Measurements from ENCODE around the gene TEAD1.

TEAD1 gene

GRCh38 chr11:12927221-12927620 is 253.0 kb downstream of the TEAD1 start:
- no peak for DNase-seq (ENCODE audit: low read depth in 2 of 3, low spot score in 2 of 3)

- no peak for DNase-seq (ENCODE audit: low read depth in 2 of 3, low spot score in 2 of 3)
These were observed 253.7 kb downstream of the TEAD1 start for GRCh38 chr11:12927886-12928285.

GRCh38 chr11:12930850-12931249 is 256.6 kb downstream of the TEAD1 start:
- DNase-seq (ENCODE audit: low read depth in 2 of 3, low spot score in 2 of 3): no peak

- no peak for DNase-seq (ENCODE audit: low read depth in 2 of 3, low spot score in 2 of 3)
These were observed 258.3 kb downstream of the TEAD1 start for GRCh38 chr11:12932485-12932884.

- DNase-seq (ENCODE audit: low read depth in 2 of 3, low spot score in 2 of 3): no peak
These were observed 262.0 kb downstream of the TEAD1 start for GRCh38 chr11:12936200-12936599.

GRCh38 chr11:12938590-12939247 is 264.5 kb downstream of the TEAD1 start:
- no peak for DNase-seq (ENCODE audit: low read depth in 2 of 3, low spot score in 2 of 3)

- DNase-seq (ENCODE audit: low read depth in 2 of 3, low spot score in 2 of 3): no peak
These were observed 267.4 kb downstream of the TEAD1 start for GRCh38 chr11:12941671-12942070.

- no peak for DNase-seq (ENCODE audit: low read depth in 2 of 3, low spot score in 2 of 3)
These were observed 267.9 kb downstream of the TEAD1 start for GRCh38 chr11:12942157-12942556.

GRCh38 chr11:12943311-12943710 is 269.1 kb downstream of the TEAD1 start:
- no peak for DNase-seq (ENCODE audit: low read depth in 2 of 3, low spot score in 2 of 3)

- no peak for DNase-seq (ENCODE audit: low read depth in 2 of 3, low spot score in 2 of 3)
These were observed 270.7 kb downstream of the TEAD1 start for GRCh38 chr11:12944889-12945288.

GRCh38 chr11:12949453-12949852 is 275.2 kb downstream of the TEAD1 start:
- no peak for DNase-seq (ENCODE audit: low read depth in 2 of 3, low spot score in 2 of 3)

- DNase-seq (ENCODE audit: low read depth in 2 of 3, low spot score in 2 of 3): no peak
These were observed 276.4 kb downstream of the TEAD1 start for GRCh38 chr11:12950670-12951069.

GRCh38 chr11:12951376-12951775 is 277.2 kb downstream of the TEAD1 start:
- no peak for DNase-seq (ENCODE audit: low read depth in 2 of 3, low spot score in 2 of 3)

GRCh38 chr11:12952094-12952493 is 277.9 kb downstream of the TEAD1 start:
- DNase-seq (ENCODE audit: low read depth in 2 of 3, low spot score in 2 of 3): no peak

GRCh38 chr11:12958986-12959385 is 284.8 kb downstream of the TEAD1 start:
- no peak for DNase-seq (ENCODE audit: low read depth in 2 of 3, low spot score in 2 of 3)

GRCh38 chr11:12961615-12962014 is 287.4 kb downstream of the TEAD1 start:
- no peak for DNase-seq (ENCODE audit: low read depth in 2 of 3, low spot score in 2 of 3)

- DNase-seq (ENCODE audit: low read depth in 2 of 3, low spot score in 2 of 3): no peak
These were observed 288.1 kb downstream of the TEAD1 start for GRCh38 chr11:12962306-12962705.

- no peak for DNase-seq (ENCODE audit: low read depth in 2 of 3, low spot score in 2 of 3)
These were observed 288.8 kb downstream of the TEAD1 start for GRCh38 chr11:12963051-12963450.

GRCh38 chr11:12963792-12964536 is 289.7 kb downstream of the TEAD1 start:
- peak; percentile 9 to 38 (median 24) for DNase-seq (ENCODE audit: low read depth in 2 of 3, low spot score in 2 of 3)

- no peak for DNase-seq (ENCODE audit: low read depth in 2 of 3, low spot score in 2 of 3)
These were observed 290.4 kb downstream of the TEAD1 start for GRCh38 chr11:12964650-12965049.

- DNase-seq (ENCODE audit: low read depth in 2 of 3, low spot score in 2 of 3): no peak
These were observed 291.8 kb downstream of the TEAD1 start for GRCh38 chr11:12966002-12966401.

- no peak for DNase-seq (ENCODE audit: low read depth in 2 of 3, low spot score in 2 of 3)
These were observed 293.9 kb downstream of the TEAD1 start for GRCh38 chr11:12968101-12968500.

GRCh38 chr11:12968826-12969225 is 294.6 kb downstream of the TEAD1 start:
- no peak for DNase-seq (ENCODE audit: low read depth in 2 of 3, low spot score in 2 of 3)

Data from activated CD8-positive, alpha-beta memory T cell treated with anti-CD3 and anti-CD28 coated beads for 48 hours (primary cell).